ENCODE data around the gene GTF3C5.
"Not testable (repeated sequence)": the region's sequence is repeated elsewhere in the genome, so short reads cannot be mapped to it uniquely, and the experiment has no call there.

Gene GTF3C5

GRCh38 chr9:132996526-132996925 lies 34.3 kb upstream of the GTF3C5 start:
- DNase-seq (ENCODE audit: low read depth), result no peak

GRCh38 chr9:132997591-132997990 lies 33.2 kb upstream of the GTF3C5 start:
- no peak for DNase-seq (ENCODE audit: low read depth)

DNA sequence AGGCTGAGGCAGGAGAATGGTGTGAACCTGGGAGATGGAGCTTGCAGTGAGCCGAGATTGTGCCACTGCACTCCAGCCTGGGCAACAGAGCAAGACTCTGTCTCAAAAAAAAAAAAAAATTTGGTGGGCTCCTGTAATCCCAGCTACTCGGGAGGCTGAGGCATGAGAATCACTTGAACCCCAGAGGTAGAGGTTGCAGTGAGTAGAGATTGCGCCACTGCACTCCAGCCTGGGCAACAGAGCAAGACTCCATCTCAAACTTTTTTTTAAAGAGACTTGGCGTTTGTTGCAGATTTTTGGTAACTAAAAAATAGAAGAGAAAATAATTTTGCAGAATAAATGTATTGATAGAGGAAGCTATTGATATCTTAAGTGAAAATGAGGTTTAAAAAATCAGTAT lies 32.6 kb upstream of the GTF3C5 start:
- not testable (repeated sequence) for DNase-seq (ENCODE audit: low read depth)

- DNase-seq (ENCODE audit: low read depth), result no peak
Observed at GRCh38 chr9:132998831-132999635, 31.8 kb upstream of the GTF3C5 start.

GRCh38 chr9:133002147-133003070 lies 28.4 kb upstream of the GTF3C5 start:
- no peak for DNase-seq (ENCODE audit: low read depth)

DNA sequence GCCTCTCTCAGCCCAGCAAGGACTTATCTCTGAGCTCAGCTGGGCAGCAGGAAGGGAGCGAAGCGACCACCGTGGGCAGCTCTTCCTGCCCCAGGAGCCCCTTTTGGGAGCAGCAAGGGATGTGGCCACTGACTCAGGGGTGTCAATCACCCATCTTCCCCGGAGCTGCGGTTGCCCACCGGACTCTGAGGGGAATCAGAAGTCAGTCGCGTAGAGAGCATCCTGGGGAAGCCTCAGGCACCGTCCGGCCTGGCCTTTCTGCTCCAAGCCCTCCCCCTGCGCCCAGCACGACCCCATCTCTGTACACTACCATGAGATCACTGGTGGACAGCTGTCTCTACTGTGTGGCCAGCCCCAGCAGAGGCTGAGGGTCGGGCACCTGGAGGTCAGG lies 27.7 kb upstream of the GTF3C5 start:
- no peak for DNase-seq (ENCODE audit: low read depth)

GRCh38 chr9:133003671-133004090 lies 27.1 kb upstream of the GTF3C5 start:
- DNase-seq (ENCODE audit: low read depth), result no peak

DNA sequence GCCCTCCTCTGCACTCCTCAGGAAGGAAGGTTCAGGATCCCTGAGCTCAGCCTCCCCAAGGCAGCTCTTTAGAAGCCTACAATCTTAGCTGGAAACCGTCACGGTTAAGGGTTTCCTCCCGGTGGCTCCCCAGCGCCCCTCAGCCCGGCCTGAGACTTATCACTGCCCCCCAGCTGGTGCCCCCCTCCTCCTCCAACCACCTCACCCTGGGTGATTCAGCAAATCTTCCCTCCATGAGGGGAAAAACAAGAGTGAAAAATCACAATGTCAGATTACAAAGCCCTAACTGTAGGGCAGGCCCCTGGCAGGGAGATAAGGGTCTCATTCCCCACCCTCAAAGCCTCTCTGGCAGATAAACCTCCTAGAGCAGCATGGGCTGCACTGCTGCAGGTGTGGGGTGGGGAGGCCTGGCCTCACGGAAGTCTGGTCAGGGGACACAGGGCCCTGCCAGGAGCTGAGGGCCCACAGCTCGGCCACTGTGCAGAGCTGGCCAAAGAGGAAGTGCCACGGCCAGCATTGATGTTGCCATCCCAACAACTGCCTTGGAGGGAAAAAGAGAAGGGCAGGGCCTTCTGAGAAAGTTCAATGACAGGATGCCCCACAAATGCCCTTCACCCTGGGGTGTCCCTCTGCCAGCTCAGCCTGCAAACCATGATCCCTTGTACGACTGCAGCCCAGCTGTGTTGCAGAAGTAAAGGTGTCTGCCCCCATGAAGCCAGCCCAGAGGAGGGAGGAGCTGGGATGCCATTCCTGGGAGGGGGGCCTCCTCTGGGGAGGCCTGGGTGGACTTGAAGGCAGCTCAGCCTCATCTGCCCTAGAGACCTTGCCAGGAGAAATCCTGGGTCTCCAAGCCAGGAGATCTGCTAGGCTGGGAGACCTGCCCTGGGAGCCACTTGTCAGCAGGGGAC lies 26.5 kb upstream of the GTF3C5 start:
- no peak for DNase-seq (ENCODE audit: low read depth)

DNA sequence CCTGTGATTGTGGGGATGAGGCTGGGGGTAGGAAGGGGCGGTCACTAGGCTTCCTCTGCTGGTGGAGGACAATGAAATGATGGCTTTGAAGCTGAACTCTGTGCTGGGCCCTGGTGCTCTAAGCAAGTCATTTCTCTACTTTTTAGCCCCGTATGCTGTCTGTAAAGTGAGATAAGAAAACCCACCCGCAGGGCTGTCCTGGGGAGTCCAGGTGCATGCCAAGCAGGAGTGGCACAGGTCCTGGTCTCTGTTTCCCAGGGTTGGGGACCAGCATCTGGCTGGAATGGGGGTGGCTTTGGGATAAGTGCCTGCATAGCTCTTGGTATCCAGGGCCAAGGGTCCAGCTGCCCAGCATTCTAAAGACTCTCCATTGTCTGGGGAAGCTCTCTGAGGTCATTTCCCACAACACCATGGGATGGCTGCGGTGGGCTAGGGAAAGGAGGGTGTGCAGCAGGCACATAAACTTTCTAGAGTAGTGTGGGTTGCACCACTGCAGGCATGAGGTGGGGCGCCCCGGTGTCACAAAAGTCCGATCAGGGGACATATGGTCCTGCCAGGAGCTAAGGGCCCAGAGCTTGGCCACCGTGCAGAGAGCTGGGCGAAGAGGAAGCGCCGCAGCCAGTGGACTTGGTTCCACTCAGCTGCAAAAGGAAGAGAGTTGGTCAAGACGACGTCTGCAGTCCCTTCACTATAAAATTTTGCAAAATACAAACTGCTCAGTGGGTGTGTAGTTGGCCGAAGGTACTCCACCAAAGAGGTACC lies 25.6 kb upstream of the GTF3C5 start:
- no peak for DNase-seq (ENCODE audit: low read depth)

- DNase-seq (ENCODE audit: low read depth), result no peak
Observed at GRCh38 chr9:133005957-133006356, 24.8 kb upstream of the GTF3C5 start.

GRCh38 chr9:133006731-133007352 lies 24.0 kb upstream of the GTF3C5 start:
- no peak for DNase-seq (ENCODE audit: low read depth)

- DNase-seq (ENCODE audit: low read depth), result no peak
Observed at GRCh38 chr9:133008406-133008805, 22.4 kb upstream of the GTF3C5 start.

GRCh38 chr9:133008824-133009223 lies 22.0 kb upstream of the GTF3C5 start:
- no peak for DNase-seq (ENCODE audit: low read depth)

GRCh38 chr9:133009906-133010582 lies 20.8 kb upstream of the GTF3C5 start:
- DNase-seq (ENCODE audit: low read depth), result no peak

GRCh38 chr9:133014696-133015095 lies 16.1 kb upstream of the GTF3C5 start:
- no peak for DNase-seq (ENCODE audit: low read depth)

- DNase-seq (ENCODE audit: low read depth), result no peak
Observed at GRCh38 chr9:133023117-133023890, 7.5 kb upstream of the GTF3C5 start.

DNA sequence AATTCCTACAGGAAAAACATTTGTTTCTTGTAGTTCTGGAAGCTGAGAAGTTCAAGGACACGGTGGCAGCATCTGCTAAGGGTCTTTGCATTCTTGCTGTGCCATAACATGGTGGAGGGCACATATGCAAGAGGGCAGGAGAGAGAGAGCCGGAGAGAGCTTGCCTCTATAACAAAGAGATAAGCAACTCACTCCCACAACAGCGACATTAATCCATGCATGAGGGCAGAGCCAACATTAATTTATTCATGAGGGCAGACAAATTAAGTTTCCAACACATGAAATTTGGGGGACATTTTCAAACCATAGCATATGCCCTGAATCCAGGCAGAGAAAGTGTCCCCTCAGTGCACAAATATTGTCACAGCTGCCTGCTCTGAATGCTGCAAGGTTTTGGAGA lies 4.4 kb upstream of the GTF3C5 start:
- DNase-seq (ENCODE audit: low read depth), result no peak

DNA sequence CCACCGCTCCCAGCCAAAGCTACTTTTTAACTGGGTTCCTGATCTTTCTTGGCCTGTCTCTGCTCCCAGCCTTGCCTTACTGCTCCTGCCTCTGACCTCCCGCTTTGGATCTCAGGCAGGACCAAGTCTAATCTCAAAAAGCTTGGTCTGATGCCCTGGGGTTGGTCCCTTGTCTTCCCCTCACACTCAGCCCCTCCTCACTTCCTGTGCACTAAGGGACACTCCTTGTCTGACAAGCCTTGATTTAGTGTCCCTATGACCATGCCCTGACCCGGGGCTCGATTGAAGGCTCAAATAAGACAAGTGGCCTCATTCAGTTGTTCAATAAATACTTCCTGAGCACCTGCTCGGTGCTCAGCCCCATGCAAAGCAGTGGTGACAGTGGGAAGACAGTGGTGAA lies 3.7 kb upstream of the GTF3C5 start:
- no peak for DNase-seq (ENCODE audit: low read depth)

- no peak for DNase-seq (ENCODE audit: low read depth)
Observed at GRCh38 chr9:133028221-133028620, 2.6 kb upstream of the GTF3C5 start.

- DNase-seq (ENCODE audit: low read depth), result no peak
Observed at GRCh38 chr9:133029994-133030316, 842 bp upstream of the GTF3C5 start.
